Measurements from ENCODE around the gene PTOV1. TPM values are rescaled to one million over a fixed set of nuclear protein-coding genes. Genes with fewer than 3 reads are reported as not detected.

The PTOV1 gene
- total and polyA plus RNA-seq, 2 of the 8 experiments (the other 6 are each of a cell fraction or from before 2014, with no cell fraction given), result 147 to 251 TPM

DNA sequence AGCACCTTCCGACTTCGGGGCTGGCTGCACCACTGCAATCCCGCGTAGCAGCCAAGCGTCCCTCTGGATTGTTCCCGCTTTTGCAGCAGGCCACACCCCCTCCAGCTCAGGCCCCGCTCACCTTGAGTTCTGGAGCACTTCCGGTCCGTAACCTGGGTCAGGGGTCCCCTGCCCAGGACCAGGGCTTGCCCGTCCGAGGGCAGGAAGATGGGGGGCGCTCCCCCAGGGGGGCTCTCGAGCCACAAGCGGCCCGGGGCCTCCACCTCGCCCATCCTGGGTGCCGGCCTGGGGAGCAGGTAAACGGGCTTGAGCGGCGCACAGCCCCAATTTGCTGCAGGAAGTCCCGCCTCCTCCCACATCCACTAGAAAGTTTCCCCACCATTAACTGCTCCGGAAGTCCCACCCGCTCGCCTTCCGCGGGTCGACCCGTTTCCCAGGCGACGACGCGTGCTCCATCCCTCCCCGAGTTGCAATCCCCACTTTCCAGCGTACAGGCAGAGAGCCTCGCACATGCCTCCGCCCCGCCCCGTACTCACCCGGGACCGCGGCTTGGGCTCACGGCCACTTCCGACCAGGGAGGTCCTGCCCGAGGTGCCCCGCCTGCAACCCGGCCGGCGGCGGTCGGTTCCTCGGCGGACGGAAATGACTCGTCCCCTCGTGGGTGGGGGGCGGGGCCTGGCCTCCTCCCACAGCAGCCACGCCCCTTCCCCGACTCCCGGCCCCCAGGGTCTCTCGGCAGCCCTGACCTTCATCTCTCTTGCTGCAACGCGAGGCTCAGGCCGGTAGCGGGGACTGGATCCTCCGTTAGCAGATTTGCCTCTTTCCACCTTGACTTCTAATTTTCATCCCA is 16.2 kb downstream of the PTOV1 start, which contains the start of gene PNKP (continued):
- TF ChIP-seq HDAC2 (IDR thresholded peaks at IDR 0.05; ENCODE audit: borderline replicate concordance in 1 of 2, low read depth in 2 of 2, low read length in 2 of 2) (peak; percentile 82 to 96; a peak in 2 of 4 replicates), SIX5 (IDR thresholded peaks at IDR 0.05; ENCODE audit: low read depth, low read length) (no peak), HDAC6 (IDR thresholded peaks at IDR 0.05; ENCODE audit: low read depth, low read length) (no peak), PHF8 (conservative IDR thresholded peaks at IDR 0.05; ENCODE audit: low read depth, low read length) (peak; percentile 89), FOSL1 (IDR thresholded peaks at IDR 0.05; ENCODE audit: insufficient read depth, low read depth, low read length) (no peak), CHD1 (IDR thresholded peaks at IDR 0.05; ENCODE audit: low read depth, low read length) (no peak), SIN3A (conservative IDR thresholded peaks at IDR 0.05 in 1 of 2, IDR thresholded peaks at IDR 0.05 in 1 of 2; ENCODE audit: low read depth in 1 of 2, low read length in 2 of 2) (peak; percentile 75 to 78; a peak in 2 of 4 replicates), SP2 (IDR thresholded peaks at IDR 0.05; ENCODE audit: low read length) (peak; percentile 22; the same call in 1 of the 2 replicates), BRCA1 (IDR thresholded peaks at IDR 0.05; ENCODE audit: low read depth, low read length) (no peak), CTBP2 (IDR thresholded peaks at IDR 0.05; ENCODE audit: borderline replicate concordance, insufficient read depth, insufficient read length, low read length) (no peak), TEAD4 (IDR thresholded peaks at IDR 0.05; ENCODE audit: low read depth, low read length) (no peak), TAF7 (optimal IDR thresholded peaks at IDR 0.05; ENCODE audit: borderline replicate concordance, low read depth, low read length) (peak; percentile 23), YY1 (IDR thresholded peaks at IDR 0.05; ENCODE audit: low read depth, low read length) (peak; percentile 49; the same call in 1 of the 2 replicates), KDM5A (IDR thresholded peaks at IDR 0.05; ENCODE audit: low read length) (0 out of 2 replicates have a peak, but pooled peaks have one; percentile 38), RFX5 (IDR thresholded peaks at IDR 0.05; ENCODE audit: borderline replicate concordance, low read depth, low read length) (no peak), GABPA (IDR thresholded peaks at IDR 0.05; ENCODE audit: borderline replicate concordance, insufficient read depth, low read length) (peak; percentile 87), SUZ12 (IDR thresholded peaks at IDR 0.05; ENCODE audit: low read length) (peak; percentile 29; the same call in 1 of the 2 replicates), TAF1 (IDR thresholded peaks at IDR 0.05; ENCODE audit: low read depth, low read length) (peak; percentile 70), TBP (IDR thresholded peaks at IDR 0.05; ENCODE audit: low read depth, low read length) (peak; percentile 70; the same call in 1 of the 2 replicates), SP4 (IDR thresholded peaks at IDR 0.05; ENCODE audit: low read length) (peak; percentile 33; the same call in 1 of the 2 replicates), CHD2 (IDR thresholded peaks at IDR 0.05; ENCODE audit: low read length) (peak; percentile 45; the same call in 1 of the 2 replicates), KDM4A (IDR thresholded peaks at IDR 0.05; ENCODE audit: low read depth, low read length, severe bottlenecking) (peak; percentile 44), POLR2A (IDR thresholded peaks at IDR 0.05; ENCODE audit: control extremely low read depth in 1 of 2, low read depth in 2 of 2, low read length in 2 of 2) (peak; percentile 7 to 84)
- TF ChIP-seq, protein P1, sequence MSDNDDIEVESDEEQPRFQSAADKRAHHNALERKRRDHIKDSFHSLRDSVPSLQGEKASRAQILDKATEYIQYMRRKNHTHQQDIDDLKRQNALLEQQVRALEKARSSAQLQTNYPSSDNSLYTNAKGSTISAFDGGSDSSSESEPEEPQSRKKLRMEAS (IDR thresholded peaks at IDR 0.05), result peak; percentile 78

All from H1 (cell line).